HG02885 (cell line): Measurements from ENCODE around the gene SPIB.
"Not testable (repeated sequence)": the region's sequence is repeated elsewhere in the genome, so short reads cannot be mapped to it uniquely, and the experiment has no call there.

Experiments used
- ATAC-seq: cut with Tn5 transposase; IDR thresholded peaks from one replicate; pipeline ENCODE4 v1.9.1; 2021; ENCODE audit warnings: mild to moderate bottlenecking; ENCODE audit not compliant: unreplicated experiment, poor library complexity

The SPIB gene

GRCh38 chr19:50465000-50465399 is 46.3 kb downstream of the SPIB start:
- no peak for ATAC-seq

GRCh38 chr19:50465986-50466705 is 47.4 kb downstream of the SPIB start:
- no peak for ATAC-seq

DNA sequence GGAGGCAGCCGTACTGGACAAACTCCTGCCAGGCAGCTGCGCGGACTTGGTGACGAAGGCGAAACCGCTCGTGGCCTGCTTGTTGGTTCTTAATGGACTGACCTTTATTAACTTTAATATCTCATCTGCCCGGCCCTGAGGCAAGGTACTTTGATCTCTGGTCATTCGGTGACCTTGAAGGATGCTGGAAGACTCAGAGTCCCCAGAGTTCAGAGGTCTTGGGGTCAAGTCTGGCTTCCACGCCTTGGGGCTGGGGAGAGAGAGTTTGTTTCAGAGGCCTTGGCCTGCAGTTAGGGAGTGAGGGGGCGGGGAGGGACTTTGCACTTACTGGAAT is 47.9 kb downstream of the SPIB start:
- no peak for ATAC-seq

DNA sequence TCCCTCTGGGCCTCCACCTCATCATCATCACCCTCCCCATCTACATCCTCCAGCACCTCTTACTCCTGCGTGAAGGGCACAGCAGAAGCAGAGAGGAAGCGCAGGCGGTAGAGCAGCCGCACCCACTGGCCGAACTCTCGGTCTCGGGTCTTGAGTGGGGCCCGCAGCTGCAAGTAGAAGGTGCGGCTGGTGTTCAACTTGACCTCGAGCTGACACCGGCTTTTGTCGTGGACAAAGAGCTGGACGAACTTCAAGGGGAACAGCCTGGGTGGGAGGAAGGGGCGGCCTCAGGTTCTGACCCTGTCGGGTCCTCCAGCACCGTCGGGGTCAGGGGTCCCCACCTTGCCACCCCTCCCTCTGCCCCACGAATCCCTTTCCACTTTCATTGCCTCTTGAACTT is 48.8 kb downstream of the SPIB start:
- ATAC-seq: no peak

DNA sequence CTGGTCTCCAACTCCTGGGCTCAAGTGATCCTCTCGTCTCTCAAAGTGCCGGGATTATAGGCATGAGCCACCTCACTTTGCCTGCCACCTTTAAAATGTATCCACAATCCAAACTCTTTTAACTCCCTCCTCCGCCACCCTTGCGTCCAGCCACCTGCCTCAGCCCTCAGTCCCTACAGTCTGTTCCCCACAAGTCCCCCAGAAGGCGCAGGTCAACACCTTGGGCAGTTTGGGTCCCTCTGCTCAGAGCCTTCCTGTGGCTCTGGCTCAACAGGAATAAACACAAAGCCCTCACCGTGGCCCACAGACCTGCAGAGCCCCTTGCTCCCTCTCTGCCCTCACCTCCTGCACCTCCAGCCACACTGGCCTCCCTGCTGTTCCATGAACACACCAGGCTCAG is 50.1 kb downstream of the SPIB start:
- ATAC-seq: no peak

DNA sequence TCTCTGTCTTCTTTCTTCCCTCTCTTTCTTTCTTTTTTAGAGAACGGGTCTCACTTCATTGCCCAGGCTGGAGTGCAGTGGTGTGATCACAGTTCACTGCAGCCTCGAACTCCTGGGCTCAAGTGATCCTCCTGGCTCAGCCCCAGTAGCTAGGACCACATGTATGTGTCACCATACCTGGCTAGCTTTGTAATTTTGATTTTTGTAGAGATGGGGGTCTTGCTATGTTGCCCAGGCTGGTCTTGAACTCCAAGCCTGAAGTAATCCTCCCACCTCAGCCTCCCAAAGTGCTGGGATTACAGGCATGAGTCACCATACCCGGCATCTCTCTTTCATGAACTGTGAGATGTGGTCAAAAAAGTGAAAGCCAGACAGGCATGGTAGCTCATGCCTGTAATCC is 54.6 kb downstream of the SPIB start:
- not testable (repeated sequence) for ATAC-seq

DNA sequence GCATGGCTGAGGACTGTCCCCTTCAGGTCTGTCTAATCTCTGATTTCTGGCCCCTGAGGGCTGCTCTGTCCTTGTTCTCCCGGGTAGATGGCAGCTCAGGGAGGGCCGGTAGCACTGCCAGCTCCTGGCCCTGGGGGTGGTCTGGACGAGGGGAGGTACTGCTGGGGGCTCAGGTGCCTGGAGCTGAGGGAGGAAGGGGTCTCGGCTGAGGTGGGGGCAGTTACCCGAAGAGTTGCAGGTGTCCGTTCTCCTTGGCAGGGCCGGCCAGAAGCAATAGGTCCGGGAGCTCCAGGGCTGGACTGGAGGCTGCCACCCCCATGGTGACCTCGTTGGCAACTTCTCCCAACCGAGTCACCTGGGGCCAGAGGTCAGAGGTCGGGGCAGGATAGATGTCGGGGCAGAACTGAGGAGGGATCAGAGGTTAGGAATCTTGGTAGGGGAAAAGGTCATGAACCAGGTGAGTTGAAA is 56.4 kb downstream of the SPIB start:
- ATAC-seq: no peak

GRCh38 chr19:50475736-50476223 is 57.0 kb downstream of the SPIB start:
- no peak for ATAC-seq

DNA sequence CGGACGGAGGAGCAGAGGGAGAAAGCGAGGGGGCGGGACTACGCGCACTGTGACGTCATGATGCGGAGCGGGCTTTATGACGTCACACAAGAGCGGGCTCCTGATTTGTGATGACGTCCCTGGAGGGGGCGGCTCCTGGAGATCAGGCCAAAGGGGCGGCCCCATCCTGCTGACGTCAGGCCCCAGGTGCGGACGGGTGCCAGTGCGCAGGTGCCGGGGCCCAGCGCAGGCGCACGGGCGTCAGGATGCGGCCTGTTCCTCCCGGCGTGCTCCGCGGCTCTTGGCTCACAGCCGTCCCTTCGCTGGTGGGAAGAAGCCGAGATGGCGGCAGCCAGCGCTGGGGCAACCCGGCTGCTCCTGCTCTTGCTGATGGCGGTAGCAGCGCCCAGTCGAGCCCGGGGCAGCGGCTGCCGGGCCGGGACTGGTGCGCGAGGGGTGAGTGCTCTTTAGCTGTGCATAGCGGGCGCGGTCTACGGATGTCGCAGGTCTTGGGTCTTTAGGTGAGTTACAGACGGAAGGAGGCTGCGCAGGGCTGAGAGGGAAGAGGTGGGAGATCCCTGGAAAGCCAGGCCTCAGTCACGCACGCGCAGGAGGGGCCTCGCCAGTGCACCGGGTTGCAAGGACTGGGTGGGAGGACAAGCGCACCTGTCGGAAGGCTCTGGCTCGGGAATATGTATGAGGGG is 57.6 kb downstream of the SPIB start, which contains the start of the genes EMC10 and GARIN5A:
EMC10 (plus strand) TSS at position 284 of the 683 bp plus-strand sequence; CDS start at position 322, 38 bp downstream.
GARIN5A (minus strand) TSS at position 625 of the 683 bp plus-strand sequence; CDS start at position 165, 460 bp downstream.
- peak; percentile 85 for ATAC-seq

- no peak for ATAC-seq
These were observed 58.1 kb downstream of the SPIB start for GRCh38 chr19:50476907-50477238.

DNA sequence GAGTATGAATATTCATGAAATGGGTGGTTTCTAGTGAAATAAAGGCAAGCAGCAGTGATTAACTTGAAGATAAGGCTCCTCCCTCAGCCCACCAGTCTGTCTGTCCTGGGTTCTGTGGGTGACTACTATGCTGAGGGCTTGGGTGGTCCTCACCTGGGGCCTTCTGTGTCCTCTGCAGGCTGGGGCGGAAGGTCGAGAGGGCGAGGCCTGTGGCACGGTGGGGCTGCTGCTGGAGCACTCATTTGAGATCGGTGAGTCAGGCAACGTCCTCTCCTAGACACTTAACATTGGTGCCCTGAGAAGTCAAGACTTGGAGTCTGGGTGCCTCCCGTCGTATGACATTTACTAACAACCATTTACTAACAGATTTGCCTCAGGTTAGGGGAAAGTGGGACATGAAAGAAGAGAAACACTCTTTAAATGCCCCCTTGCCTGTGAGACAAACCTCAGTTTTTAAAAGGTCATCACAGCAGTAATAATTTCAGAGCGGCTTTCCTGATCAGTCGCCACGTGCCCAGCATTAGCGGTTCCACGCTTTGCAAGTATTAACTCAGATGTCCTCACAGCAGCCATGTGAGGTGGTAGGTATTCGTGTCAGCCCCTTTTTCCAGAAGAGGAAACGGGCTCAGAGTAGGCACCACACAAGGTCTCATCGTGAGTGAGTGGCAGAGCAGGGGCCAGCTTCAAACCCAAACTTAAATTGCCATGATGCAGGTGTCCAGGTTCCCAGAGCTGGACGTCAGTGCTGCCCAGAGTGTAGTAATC is 59.2 kb downstream of the SPIB start:
- no peak for ATAC-seq

DNA sequence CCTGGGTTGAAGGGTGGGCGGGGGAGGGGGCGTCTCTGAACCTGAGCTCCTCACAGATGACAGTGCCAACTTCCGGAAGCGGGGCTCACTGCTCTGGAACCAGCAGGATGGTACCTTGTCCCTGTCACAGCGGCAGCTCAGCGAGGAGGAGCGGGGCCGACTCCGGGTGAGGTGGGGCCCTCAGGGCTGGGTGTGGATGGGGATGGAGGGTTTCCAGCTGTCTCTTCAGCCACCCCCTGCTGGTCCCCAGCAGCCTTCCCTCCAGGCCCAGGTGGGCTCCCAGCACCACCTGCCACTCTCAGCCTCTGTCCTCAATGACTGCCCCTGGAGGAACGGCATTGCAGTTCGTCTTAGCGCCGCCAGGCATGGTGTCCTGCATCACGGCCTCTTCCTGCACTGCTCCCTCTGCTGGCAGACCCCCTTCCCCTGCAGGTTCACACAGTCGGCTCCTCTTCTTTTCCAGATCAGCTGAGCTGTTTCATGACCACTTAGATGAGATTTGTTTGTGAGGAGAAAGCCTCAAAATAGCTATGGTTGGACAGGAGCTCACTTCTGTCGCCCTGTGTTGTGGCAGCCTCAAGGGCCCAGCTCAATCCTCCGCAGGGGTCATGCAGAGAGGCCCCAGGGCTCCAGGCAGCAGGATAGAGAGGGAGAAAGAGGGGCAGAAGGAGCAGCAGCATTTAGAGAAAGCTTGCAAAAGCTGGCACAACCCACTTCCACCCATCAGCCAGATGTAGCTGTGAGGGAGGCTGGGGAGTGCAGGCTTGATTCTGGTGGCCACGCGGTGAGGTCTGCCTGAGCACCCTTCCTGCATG is 60.4 kb downstream of the SPIB start:
- ATAC-seq: no peak

- ATAC-seq: no peak
These were observed 61.1 kb downstream of the SPIB start for GRCh38 chr19:50479761-50480251.

DNA sequence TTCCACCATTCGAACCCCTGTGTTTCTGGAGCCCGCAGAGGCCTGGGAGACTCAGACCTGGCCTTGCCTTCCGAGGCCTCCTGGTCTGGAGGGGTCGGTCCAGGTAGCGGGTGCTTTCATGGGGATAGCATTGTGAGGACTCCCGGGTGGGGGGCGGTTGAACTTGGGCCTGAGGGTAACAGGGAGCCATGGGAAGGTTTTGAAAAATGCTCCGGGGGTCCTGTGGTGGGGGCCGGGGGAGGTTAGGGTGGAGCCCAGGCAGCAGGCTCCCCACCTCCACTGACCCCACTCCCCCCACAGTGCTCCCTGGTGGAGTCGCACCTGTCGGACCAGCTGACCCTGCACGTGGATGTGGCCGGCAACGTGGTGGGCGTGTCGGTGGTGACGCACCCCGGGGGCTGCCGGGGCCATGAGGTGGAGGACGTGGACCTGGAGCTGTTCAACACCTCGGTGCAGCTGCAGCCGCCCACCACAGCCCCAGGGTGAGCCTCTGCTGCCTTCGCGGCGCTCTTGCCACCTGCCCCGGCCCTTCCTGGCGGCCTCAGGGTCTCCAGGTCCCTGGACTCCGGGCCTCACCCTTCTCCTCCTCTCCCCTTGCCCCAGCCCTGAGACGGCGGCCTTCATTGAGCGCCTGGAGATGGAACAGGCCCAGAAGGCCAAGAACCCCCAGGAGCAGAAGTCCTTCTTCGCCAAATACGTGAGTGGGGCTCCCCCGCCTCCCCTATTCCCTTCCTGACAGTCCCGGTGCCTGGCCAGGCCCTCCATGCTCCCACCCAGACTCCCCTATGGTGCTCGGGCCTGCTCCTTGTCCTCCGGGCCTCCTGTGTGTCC is 61.8 kb downstream of the SPIB start:
- ATAC-seq: no peak
